Measurements from ENCODE around the gene ZNF217.
"Not testable (repeated sequence)": the region's sequence is repeated elsewhere in the genome, so short reads cannot be mapped to it uniquely, and the experiment has no call there.

Gene ZNF217

DNA sequence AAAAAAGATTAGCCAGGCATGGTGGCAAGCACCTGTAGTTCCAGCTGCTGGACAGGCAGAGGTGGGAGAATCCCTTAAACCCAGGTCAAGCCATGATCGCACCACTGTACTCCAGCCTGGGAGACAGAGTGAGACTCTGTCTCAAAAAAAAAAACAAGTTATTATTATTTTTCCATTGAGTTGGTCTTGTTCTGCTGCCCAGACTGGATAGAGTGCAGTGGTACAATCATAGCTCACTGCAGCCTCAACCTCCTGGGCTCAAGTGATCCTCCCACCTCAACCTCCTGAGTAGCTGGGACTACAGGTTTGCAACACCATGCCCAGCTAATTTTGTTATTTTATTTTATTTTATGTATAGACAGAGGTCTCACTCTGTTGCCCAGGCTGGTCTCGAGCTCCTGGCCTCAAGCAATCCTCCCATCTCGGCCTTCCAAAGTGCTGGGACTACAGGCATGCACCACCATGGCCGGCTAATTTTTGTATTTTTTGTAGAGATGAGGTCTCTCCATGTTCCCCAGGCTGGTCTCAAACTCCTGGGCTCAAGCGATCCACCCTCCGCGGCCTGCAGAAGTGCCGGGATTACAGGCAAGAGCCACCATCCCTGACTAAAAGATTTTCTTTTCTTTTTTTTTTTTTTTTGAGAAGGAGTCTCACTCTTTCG, 31.4 kb downstream of the ZNF217 start:
- DNase-seq = not testable (repeated sequence)

DNA sequence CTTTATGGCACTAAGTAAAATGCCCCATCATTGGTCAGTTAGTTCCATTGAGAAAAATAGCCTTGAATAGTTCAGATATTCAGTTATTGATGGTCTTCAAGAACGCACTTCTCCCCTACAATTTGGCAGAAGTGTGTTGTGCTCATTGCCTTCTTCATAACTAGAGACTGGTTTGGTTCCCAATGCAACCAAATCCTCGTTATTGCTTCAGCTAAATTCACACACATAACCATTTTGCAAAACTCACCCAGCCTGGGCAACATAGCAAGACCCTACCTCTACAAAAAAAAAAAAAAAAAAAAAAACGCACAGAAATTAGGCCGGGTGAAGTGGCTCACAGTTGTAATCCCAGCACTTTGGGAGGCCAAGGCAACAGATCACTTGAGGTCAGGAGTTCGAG, 32.1 kb downstream of the ZNF217 start:
- DNase-seq = no peak

DNA sequence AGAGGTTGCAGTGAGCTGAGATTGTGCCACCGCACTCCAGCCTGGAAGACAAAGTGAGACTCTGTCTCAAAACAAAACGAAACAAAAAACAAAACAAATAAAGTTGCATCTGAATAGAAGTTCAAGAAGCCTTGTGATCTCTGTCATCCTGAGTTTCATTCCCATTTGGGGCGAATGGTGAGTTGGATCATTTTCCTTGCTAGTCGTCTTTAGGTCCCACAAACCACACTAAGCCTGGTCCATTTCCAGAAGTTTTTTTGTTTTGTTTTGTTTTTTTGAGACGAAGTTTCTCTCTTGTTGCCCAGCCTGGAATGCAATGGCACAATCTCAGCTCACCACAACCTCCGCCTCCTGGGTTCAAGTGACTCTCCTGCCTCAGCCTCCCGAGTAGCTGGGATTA, 33.8 kb downstream of the ZNF217 start:
- DNase-seq = no peak

DNA sequence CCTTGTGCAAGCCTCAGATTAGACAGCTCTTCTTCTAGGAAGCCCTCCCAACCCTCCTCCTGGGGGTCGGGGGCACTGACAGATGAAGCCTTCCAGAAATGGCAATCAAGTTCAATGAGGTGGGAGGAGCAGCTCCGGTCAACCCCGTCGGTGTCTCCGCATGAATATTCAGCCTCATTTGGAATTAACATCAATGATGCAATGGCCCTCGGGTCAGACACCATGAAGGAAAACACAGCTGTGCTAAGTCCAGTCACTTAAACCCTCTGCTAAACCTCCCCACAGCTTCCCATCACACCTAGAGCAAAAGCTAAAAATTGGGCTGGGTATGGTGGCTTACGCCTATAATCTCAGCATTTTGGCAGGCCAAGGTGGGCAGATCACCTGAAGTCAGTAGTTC, 36.5 kb downstream of the ZNF217 start:
- DNase-seq = no peak

DNA sequence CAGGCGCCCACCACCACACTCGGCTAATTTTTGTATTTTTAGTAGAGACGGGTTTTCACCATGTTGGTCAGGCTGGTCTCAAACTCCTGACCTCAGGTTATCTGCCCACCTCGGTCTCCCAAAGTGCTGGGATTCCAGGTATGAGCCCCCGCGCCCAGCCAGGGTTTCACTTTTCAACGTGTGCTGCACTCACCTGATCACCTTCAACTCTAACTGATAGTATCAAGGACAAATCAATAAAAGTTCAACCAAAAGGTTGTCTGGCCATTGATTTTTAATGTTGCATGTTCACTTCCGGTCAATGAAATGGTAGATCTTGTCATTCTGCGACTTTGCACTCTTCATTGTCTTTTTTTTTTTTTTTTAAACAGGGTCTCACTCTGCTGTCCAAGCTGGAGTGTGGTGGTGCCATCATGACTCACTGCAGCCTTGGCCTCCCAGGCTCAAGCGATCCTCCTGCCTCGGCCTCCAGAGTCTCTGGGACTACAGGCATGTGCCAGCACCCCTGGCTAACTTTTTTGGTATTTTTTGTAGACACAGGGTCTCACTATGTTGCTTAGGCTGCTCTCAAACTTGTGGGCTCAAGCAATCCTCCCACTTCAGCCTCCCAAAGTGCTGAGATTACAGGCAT, 37.3 kb downstream of the ZNF217 start:
- DNase-seq = no peak

DNA sequence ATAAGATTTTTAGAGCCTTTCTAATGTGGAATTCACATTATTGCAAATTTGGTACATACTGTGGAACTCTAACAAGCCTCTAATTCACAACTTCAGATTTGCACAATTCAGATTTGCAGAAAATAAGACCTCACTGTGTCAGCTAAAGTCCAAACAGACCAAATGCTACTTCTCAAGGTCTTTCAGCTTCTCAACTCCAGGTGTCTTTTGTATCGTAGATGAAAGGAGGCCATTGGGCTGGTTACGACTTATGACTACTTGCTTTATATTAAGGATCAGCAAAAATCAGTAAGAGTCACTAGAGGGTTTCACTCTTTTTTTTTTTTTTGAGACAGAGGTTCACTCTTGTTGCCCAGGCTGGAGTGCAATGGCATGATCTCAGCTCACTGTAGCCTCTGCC, 37.8 kb downstream of the ZNF217 start:
- no peak for DNase-seq

DNA sequence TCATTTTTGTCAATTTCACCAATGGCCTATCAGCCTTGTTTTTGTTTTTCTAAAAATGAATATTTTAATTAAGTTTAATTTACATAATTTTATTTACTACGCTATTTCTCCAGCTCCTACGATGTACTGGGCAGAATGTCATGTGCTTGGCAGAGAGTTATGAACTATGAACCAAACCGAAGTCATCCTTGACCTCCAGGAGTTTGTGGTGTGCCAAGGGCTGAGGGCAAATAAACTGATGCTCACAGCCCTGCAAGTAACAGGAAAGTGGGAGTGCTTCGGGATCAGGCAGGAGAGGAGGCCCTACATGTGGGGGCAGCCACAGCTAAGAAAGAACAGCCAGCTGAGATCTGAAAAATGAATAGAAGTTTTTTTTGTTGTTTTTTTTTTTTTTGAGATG, 38.6 kb downstream of the ZNF217 start:
- no peak for DNase-seq

DNA sequence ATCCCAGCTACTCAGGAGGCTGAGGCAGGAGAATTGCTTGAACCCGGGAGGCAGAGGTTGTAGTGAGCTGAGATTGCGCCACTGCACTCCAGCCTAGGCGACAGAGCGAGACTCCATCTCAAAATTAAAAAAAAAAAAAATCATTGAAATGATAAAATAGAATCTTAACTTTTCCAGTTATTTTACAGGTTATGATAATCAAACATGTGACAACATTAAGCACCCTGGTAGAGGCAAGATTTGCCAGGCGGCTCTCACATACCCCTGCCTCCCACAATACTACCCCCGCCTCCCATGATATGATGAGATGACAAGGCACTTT, 41.1 kb downstream of the ZNF217 start:
- not testable (repeated sequence) for DNase-seq

DNA sequence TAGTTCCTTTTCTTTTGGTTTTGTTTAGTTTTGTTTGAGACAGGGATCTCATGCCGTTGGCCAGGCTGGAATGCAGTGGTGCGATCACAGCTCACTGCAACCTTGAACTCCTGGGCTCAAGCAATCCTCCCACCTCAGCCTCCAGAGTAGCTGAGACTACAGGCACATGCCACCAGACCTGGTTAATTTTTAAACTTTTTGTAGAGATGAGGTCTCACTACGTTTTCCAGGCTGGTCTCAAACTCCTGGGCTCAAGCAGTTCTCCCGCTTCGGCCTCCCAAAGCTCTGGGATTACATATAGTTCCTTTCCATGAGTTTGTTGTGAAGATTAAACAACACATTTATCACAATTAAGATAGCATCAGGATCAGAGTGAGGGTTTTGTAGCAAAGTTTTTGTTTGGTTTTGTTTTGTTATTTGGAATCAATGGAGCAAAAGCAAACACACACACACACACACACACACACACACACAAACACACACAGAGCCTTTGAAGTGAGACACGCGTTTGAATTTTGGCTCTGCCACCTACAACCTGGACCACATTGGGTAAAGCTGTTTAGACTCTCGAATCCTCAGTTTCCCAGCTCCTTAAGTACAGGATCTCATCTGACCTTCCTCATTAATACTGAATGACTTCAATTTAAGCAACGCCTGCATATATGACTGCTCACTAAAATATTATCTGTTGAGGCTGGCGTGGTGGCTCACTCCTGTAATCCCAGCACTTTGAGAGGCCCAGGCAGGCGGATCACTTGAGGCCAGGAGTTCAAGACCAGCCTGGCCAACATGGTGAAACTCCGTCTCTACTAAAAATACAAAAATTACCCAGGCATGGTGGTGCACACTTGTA, 41.7 kb downstream of the ZNF217 start:
- not testable (repeated sequence) for DNase-seq

DNA sequence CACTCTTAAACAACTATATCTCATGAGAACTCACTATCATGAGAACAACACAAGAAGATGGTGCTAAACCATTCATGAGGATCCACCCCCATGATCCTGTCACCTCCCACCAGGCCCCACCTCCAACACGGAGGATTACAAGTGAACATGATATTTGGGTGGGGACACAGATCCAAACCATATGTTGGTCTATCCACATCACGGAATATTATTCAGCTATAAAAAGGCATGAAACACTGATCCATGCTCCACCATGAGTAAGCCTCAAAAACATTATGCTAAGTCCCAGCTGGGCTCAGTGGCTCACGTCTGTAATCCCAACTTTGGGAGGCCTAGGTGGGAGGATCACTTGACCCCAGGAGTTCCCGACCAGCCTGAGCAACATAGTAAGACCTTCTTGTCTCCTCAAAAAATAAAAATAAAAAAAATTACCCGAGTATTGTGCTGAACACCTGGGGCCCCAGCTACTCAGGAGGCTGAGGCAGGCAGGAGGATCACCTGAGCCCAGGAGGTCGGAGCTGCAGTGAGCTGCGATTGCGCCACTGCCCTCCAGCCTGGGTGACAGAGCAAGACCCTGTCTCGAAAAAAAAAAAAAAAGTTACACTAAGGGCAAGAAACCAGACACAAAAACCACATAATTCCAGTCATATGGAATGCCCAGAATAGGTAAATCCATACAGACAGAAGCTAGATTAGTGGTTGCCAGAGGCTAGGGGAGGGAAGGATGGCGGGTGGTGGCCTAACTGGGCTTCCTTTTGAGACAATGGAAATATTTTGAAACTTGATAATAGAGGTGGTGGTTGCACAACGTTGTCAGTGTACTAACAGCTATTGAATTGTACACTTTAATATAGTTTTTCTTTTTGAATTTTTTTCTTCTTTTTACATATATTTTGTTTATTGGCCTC, 43.1 kb downstream of the ZNF217 start:
- DNase-seq = no peak

DNA sequence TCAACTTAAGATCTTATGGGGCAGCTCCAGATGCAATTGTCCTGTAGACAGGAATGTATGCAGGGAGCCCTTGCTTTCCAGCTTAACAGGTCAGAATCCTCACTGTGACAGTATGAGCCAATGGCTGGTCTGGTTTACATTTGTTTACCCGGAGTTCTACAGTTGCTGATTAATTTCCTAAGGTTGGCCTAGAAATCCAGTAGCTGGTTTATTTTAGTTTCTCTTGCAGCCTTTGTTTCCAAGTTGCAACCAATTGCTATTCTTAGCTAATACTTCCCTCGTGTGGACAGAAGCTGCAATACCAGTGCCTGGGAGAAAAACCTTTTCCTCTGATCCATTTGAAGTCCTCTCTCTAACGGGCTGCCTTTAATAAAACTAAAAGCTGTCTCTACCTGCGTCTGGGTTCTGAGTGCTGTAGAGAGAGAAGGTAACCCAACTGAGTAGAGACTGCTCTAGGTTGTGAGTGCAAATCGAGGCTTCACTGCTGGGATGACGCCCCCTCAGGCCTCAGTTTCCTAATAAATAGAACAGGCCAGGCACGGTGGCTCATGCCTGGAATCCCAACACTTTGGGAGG, 45.9 kb downstream of the ZNF217 start:
- DNase-seq = peak; percentile 83

DNA sequence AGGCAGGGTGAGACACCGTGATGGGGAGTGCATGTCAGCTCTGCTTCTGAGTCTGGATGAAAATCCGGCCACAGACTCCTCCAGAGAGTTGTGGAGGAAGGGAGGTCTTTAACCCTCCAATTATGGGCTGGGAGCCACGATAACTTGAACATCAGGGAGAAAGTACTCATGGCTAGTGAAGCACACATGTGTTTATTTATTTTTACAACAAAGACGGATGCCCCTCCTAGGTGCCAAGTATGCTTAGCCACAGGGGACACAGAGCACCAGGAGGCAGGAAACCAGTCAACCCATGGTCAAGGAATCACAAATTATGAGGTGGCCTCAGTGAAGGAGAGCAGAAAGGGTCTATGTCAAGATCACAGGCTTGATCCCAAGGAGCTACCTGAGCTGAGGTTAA, 54.1 kb downstream of the ZNF217 start:
- no peak for DNase-seq

DNA sequence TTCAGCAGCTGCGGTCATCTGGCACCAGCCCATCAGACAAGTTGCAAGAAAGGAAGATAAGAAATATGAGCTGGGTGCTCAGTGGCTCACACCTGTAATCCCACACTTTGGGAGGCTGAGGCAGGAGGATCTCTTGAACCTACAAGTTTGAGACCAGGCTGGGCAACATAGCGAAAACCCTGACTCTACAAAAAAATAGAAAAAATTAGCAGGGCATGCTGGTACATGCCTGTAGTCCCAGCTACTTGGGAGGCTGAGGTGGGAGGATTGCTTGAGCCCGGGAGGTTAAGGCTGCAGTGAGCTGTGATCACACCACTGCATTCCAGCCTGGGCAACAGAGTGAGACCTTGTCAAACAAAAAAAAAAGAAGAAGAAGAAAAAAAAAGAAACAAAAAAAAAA, 57.3 kb downstream of the ZNF217 start:
- DNase-seq = not testable (repeated sequence)

DNA sequence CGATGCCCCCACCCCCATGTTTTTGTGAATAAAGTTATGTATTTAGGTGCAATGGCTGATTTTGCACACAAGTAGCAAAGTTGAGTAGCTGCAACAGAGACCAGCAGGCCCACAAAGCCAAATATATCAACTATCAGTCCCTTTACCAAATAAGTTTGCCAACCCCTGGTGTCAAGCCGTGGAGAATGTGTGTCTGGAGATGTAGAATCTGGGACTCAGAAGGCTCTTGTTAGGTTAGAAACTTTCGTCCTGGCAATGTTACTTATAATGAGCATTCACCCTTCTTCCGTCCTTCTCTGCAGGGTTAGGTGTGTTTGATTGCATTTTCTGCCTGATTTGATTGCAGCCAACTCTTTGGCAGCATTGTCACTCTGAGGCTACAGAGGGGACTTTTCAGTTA, 57.8 kb downstream of the ZNF217 start:
- DNase-seq = no peak

DNA sequence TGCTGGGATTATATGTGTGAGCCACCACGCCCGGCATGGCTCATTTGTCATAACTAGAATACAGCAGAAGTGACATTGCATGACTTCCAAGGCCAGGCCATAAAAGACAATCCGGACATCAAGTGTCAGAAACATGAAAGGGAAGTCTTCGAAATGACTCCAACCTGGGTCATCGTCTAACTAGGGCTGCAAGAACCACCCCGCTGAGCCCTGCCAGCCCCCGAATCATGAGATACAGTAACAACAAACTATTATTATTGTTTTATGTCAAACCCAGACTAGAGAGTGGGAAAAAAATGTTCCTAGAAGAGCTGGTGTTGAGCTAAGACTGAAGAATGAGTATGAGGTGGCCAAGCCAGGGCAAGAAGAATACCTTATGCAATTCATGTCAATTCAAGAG, 59.6 kb downstream of the ZNF217 start:
- DNase-seq = no peak

DNA sequence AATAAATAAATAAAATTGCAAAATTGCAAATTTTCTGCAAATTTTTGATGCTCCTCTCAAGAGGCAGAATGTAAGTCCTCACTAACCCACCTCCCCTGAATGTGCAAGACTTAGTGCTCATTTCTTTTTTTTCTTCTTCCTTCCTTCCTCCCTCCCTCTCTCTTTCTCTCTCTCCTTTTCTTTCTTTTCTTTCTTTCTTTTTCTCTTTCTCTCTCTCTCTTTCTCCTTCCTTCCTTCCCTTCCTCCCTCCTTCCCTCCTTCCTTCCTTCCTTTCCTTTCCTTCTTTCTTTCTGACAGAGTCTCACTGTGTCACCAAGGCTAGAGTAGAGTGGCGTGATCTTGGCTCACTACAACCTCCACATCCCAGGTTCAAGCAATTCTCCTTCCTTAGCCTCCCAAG, 60.1 kb downstream of the ZNF217 start:
- no peak for DNase-seq

DNA sequence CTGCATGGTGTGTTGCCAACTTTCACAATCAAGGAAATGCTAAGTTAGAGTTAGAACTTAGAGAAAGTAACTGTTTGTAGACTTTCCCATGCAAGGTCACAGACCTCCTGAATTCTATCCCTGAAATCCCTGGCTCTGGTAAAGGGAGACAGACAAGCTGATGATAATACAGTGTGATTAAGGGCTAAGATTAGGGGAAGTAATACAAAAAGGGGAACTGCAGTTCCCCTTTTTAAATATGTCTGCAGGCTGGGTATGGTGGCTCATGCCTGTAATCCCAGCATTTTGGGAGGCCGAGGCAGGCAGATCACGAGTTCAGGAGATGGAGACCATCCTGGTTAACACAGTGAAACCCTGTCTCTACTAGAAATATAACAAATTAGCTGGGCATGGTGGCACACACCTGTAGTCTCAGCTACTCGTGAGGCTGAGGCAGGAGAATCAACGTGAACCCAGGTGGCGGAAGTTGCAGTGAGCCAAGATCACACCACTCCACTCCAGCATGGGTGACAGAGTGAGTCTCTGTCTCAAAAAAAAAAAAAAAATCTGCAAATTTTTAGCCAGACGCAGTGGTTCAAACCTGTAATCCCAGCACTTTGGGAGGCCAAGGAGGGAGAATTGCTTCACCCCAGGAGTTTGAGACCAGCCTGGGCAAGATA, 60.9 kb downstream of the ZNF217 start:
- not testable (repeated sequence) for DNase-seq

DNA sequence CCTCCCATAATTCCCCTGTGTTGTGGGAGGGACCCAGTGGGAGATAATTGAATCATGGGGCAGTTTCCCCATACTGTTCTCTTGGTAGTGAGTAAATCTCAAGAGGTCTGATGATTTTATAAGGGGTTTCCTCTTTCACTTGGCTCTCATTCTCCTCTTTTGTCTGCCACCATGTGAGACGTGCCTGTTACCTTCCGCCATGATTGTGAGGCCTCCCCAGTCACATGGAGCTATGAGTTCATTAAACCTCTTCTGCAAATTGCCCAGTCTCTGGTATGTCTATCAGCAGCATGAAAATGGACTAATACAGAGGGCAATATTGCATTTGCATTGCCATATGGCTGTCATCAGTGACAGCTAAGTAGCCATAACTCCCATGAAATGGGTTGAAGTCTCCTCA, 63.2 kb downstream of the ZNF217 start:
- no peak for DNase-seq

DNA sequence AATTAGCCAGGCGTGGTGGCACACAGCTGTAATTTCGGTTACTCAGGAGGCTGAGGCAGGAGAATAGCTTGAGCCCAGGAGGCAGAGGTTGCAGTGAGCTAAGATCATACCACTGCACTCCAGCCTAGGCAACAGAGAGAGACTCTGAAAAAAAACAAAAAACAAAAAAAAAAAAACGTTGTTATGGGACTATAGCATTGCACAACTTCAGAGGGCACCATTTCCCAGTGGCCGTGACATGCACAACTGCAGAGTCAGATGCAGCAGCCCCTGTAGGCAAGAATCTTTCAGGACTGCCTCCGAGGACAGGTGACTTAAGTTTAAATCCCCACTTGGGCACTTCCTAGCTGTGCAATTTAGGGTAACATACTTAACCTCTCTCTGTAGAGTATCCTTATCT, 64.0 kb downstream of the ZNF217 start:
- no peak for DNase-seq

DNA sequence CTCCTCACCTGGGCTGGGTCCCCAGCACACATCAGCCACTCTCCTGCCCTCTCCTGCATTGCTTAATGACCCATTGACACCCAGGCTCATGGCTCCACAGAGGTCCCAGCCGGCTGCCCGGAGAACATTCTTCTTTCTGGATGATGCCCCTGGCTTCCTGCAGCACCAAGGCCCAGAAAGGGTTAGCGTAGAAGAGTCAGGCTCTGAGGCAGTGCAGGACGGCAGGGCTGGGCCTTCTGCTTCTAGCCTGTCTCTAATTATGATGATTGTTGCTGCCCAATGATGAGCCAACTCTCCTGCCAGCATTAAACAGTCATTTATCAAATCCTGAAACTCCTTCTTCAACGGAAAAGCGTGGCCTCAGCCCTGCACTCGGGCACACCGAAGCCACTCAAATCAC, 66.4 kb downstream of the ZNF217 start:
- DNase-seq = no peak

DNA sequence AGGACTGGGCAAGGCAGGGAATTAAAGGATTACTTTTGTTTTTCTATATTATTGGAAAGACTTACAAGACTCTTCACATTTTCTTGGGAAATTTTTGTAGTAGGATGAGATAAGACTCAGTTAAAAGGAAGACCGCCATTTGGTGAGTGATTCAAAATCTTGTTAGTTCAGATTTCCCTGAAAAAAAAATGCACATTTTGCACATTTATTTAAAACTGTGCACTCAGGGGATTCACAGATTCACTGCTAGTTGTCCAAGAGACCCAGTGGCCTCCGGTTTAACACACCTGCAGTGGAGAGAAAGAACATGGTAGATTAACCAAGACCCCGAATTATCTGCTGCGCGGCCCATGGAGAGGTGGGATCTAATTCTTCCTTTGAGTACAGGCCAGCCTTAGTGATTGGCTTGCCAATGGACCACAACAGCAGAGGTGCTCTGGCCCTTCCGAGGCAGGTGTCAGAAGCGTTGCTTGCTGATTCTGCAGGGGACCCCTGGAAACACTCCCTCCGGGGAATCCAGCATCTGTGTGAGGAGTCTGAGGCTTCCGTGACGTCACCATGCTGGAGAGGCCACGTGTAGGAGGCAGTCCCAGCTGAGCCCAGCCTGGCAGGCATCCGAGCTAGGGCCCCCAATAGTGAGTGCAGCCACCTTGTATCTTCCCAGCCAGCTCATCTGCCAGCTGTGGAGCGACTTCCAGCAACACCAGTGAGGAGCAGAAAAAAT, 68.9 kb downstream of the ZNF217 start:
- DNase-seq = no peak

DNA sequence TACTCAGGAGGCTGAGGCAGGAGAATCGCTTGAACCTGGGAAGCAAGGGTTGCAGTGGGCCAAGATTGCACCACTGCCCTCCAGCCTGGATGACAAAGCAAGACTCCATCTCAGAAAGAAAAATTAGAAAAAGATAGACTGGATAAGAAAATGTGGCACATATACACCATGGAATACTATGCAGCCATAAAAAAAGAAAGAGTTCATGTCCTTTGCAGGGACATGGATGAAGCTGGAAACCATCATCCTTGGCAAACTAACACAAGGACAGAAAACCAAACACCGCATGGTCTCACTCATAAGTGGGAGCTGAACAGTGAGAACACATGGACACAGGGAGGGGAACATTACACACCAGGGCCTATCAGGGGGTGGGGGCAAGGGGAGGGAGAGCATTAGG, 70.0 kb downstream of the ZNF217 start:
- not testable (repeated sequence) for DNase-seq

All from retina (tissue), 1 donor.